Measurements from ENCODE around the gene CRACDL.

DNA sequence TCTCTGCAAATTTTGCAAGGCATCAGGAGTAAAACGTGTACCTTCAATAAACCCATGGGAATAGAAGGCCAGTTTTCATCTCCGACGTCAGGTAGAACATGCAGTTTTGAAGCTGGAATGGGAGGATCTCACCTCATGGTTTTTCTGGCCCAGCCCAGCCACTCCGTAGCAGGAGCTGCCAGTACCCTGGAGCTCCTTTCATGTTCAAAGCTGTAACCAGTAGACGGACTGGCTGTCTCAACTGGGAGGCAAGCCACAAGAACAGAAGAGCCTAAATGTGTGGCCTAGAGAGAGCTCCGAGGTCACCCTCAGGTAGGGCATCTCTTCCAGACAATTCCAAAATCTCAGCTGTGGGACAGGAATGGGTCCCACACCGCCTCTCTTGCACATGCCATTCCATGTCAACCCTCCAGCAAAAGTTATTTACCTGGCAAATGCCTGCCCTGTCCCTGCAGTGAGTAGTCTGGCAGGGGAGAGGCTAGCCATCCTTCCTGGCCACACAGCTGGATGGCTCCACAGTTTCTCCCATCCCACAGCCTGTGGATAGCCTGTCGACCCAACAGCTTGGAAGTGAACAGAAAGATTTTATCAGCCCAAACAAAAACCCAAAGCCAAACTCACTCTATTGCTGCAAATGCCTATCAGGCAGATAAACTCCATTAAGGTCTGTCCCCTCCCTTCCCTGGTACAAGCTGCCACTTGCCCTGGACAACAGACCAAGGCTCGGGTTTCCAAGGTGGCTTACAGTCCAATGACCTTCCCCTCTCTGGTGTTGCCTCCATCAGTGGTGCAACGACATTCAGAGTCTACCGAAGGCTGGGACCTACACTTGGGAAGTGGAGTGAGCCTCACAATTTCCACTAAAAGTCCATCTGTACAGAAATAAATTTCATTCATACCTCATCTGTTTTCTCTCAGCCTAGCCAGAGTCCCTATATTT lies 27.8 kb downstream of the CRACDL start:
- TF ChIP-seq EP300 (IDR thresholded peaks at IDR 0.05), result no peak
- TF ChIP-seq, protein P1, sequence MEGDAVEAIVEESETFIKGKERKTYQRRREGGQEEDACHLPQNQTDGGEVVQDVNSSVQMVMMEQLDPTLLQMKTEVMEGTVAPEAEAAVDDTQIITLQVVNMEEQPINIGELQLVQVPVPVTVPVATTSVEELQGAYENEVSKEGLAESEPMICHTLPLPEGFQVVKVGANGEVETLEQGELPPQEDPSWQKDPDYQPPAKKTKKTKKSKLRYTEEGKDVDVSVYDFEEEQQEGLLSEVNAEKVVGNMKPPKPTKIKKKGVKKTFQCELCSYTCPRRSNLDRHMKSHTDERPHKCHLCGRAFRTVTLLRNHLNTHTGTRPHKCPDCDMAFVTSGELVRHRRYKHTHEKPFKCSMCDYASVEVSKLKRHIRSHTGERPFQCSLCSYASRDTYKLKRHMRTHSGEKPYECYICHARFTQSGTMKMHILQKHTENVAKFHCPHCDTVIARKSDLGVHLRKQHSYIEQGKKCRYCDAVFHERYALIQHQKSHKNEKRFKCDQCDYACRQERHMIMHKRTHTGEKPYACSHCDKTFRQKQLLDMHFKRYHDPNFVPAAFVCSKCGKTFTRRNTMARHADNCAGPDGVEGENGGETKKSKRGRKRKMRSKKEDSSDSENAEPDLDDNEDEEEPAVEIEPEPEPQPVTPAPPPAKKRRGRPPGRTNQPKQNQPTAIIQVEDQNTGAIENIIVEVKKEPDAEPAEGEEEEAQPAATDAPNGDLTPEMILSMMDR (IDR thresholded peaks at IDR 0.05), result no peak
- TF ChIP-seq POLR2A (IDR thresholded peaks at IDR 0.05), result no peak

All from gastroesophageal sphincter (tissue), 3 donors.